Transverse colon (tissue), 4 donors: ENCODE measurements around the gene FAM187B. TPM values are rescaled to one million over a fixed set of nuclear protein-coding genes. Genes with fewer than 3 reads are reported as not detected.

Experiments
- DNase-seq: peaks from one replicate; pipeline ENCODE4 v3.0.0-alpha.2; 2019
- H3K27ac ChIP-seq, 4 donors: fragments of 200-600 bp; sonication (generic); 2 replicates each; pipeline ENCODE4 v1.5.1; 2016 to 2018; ENCODE audit warnings: inconsistent platforms in 4 of 4
- H3K27me3 ChIP-seq: fragments of 200-600 bp; sonication (generic); 2 replicates; pipeline ENCODE4 v1.5.1; 2017; ENCODE audit warnings: inconsistent platforms
- H3K36me3 ChIP-seq, 4 donors: fragments of 200-600 bp; sonication (generic); 2 replicates each; pipeline ENCODE4 v1.5.1; 2017 to 2019; ENCODE audit warnings: inconsistent platforms in 4 of 4
- H3K4me1 ChIP-seq, 4 donors: fragments of 200-600 bp; sonication (generic); 2 replicates each; pipeline ENCODE4 v1.5.1; 2017 to 2020; ENCODE audit warnings: inconsistent platforms in 4 of 4
- H3K4me3 ChIP-seq, 4 donors: fragments of 200-600 bp; sonication (generic); 1 replicate in 1 of 4; 2 replicates in 3 of 4; pipeline versions ENCODE4 v1.5.1 to v1.6.1; 2017 to 2019; ENCODE audit warnings: inconsistent platforms in 4 of 4
- H3K9me3 ChIP-seq, 2 donors: fragments of 200-600 bp; sonication (generic); 2 replicates each; pipeline ENCODE4 v1.5.1; 2017 to 2019; ENCODE audit warnings: inconsistent platforms in 2 of 2
- EP300 ChIP-seq: sonication (generic); formaldehyde crosslinking; IDR thresholded peaks from one replicate; pipeline ENCODE4 v1.6.1; 2017; ENCODE audit warnings: antibody characterized with exemption, low read depth
- POLR2A ChIP-seq: fragments of 450-650 bp; IDR thresholded peaks from one replicate; pipeline ENCODE4 v1.6.1; 2016; ENCODE audit warnings: antibody characterized with exemption, mild to moderate bottlenecking, moderate library complexity
- POLR2AphosphoS5 ChIP-seq, 3 donors: sonication (generic); formaldehyde crosslinking; IDR thresholded peaks; one replicate each; pipeline ENCODE4 v1.6.1; 2016; ENCODE audit warnings: antibody characterized with exemption in 3 of 3
- WGBS, 2 donors: methylation state at CpG; one replicate each; pipeline ENCODE4 v1.1.5; 2018; ENCODE audit warnings: low coverage in 1 of 2; 5-methylcytosine and 5-hydroxymethylcytosine counted together
- in situ Hi-C, 4 donors: fragments of 200-750 bp; cut with MboI; loops; one replicate each; pipeline versions ENCODE4 v1.15.0 to v1.15.1; 2017; ENCODE audit warnings: low sequenced_read_pairs in 3 of 4, low pct_ligation_motif_present in 1 of 4, low pct_unique_long_range_greater_than_20kb in 1 of 4
- intact Hi-C: fragments of 100-400 bp; cut with DNase I; formaldehyde crosslinking; loops from one replicate; pipeline ENCODE4 v1.15.1; 2023; ENCODE audit warnings: low total_unique reads
- total RNA-seq, 4 donors: library from RNA; depleted of rRNA; stranded (reverse); fragments of >200 nt; gene quantifications; one replicate each; pipeline ENCODE4 v1.1.0, GENCODE V29; 2016
- TF ChIP-seq, protein P1 (sequence below), 5 experiments: fragments of 200-600 bp in 3 of 5; fragments of 450-650 bp in 2 of 5; sonication (generic) in 3 of 5; IDR thresholded peaks; 1 replicate in 2 of 5; 2 replicates in 3 of 5; pipeline ENCODE4 v1.5.1; 2016 to 2017; ENCODE audit warnings: antibody characterized with exemption in 5 of 5, inconsistent platforms in 3 of 5, mild to moderate bottlenecking in 2 of 5, moderate library complexity in 1 of 5

Gene FAM187B
- total RNA-seq, 4 donors from 2014 or later = not detected

DNA sequence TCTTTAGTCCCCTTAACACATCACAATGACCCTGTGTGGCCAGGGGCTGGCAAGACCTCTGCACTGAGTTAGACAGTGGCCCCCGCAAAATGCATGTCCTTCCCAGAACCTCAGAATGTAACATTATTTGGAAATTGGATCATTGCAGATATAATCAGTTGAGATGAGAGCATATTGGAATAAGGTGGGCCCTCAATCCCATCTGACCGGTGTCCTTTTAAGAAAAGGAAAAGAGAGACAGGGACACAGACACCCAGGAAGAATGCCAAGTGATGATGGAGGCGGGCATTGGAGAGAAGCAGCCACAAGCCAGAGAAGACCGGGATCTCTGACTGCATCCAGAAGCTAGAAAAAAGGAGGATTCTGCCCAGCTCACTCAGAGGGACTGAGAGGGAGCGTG is 1.8 kb downstream of the FAM187B start:
- intact Hi-C loops (no loop called here), in situ Hi-C loops (no loop called here)
- H3K27me3 ChIP-seq = no peaks in the 10 kb centered on the region
- peaks cover 0 to 7% (median 2%) of the 10 kb centered on the region in 4 donors for H3K4me1 ChIP-seq
- TF ChIP-seq EP300 = no peak
- TF ChIP-seq, protein P1, sequence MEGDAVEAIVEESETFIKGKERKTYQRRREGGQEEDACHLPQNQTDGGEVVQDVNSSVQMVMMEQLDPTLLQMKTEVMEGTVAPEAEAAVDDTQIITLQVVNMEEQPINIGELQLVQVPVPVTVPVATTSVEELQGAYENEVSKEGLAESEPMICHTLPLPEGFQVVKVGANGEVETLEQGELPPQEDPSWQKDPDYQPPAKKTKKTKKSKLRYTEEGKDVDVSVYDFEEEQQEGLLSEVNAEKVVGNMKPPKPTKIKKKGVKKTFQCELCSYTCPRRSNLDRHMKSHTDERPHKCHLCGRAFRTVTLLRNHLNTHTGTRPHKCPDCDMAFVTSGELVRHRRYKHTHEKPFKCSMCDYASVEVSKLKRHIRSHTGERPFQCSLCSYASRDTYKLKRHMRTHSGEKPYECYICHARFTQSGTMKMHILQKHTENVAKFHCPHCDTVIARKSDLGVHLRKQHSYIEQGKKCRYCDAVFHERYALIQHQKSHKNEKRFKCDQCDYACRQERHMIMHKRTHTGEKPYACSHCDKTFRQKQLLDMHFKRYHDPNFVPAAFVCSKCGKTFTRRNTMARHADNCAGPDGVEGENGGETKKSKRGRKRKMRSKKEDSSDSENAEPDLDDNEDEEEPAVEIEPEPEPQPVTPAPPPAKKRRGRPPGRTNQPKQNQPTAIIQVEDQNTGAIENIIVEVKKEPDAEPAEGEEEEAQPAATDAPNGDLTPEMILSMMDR (IDR thresholded peaks at IDR 0.05) = no peak
- TF ChIP-seq POLR2AphosphoS5 (IDR thresholded peaks at IDR 0.05) = no peak
- TF ChIP-seq POLR2A = no peak
- 85 to 95% methylated on average over 3 to 5 of the region's 5 CpGs for whole genome bisulfite sequencing, 2 donors
- no peak overlapping the region for H3K4me3 ChIP-seq
- no peak overlapping the region for H3K27ac ChIP-seq
- no peaks in the 10 kb centered on the region for H3K9me3 ChIP-seq
- H3K36me3 ChIP-seq = no peaks in the 10 kb centered on the region
- no peak for DNase-seq

DNA sequence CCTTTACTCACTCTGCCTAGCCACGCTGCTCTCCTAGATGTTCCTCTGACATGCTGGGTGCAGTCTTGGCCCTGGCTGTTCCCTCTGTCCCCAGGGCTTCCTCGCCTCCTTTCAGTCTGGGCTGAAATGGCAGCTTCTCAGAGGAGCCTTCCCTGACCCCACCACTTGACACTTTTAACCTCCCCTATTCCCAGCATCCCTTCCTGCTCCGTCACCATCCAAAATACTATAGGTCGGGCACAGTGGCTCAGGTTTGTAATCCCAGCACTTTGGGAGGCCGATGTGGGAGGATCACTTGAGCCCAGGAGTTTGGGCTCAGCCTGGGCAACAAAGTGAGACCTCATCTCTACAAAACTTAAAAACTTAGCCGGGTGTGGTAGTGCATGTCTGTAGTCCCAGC is 2.6 kb downstream of the FAM187B start:
- Histone ChIP-seq H3K27ac (no peak overlapping the region), H3K27me3 (no peaks in the 10 kb centered on the region), H3K4me1 (peaks cover 0 to 7% (median 2%) of the 10 kb centered on the region in 4 donors), H3K36me3 (no peaks in the 10 kb centered on the region), H3K9me3 (no peaks in the 10 kb centered on the region), H3K4me3 (no peak overlapping the region)
- intact Hi-C loops = no loop called here
- DNase-seq = no peak
- in situ Hi-C loops = no loop called here
- TF ChIP-seq, protein P1 (IDR thresholded peaks at IDR 0.05) = no peak
- TF ChIP-seq EP300 (no peak), POLR2A (no peak), POLR2AphosphoS5 (IDR thresholded peaks at IDR 0.05) (no peak)
- 84 to 93% methylated on average over 2 to 6 of the region's 6 CpGs for WGBS, 2 donors

DNA sequence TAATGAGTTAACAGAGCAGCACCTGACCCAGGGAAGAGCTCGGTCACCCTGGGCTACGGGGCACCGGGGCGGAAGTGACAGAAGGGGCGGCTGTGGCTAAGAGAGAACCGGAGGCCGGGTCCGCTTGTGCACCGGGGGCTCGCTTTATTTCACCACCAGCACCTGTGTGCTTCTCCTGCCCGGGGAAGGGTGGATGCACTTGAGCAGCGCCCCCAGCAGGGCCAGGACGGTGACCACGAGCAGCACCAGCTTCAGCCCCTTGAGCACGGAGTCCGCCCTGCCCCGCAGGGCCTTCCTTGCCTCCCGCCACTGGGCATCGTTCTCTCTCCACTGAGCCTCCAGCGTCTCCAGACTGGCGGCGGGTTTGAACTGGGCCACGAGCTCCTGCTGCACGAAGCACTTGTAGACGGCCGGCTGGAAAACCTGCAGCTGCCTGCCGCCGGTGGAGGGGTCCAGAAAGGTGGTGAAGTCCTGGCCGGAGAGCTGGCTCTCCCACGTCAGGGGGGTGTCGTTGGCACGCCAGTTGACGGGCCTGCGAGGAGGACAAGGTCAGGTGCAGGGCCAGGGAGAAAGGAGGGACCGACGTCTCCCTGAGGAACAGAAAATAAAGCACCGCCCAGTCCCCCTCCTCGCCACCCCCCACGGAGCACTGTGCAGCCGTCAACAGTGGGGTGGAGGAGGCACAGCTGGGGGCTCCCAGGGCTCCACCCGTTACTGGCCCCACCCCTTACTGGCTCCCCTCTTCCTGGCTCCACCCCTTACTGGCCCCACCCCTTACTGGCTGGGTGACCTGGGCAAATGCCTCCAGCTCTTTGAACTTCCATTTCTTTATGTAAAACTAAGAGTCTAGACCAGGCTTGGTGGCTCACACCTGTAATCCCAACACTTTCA is 3.6 kb downstream of the FAM187B start:
- in situ Hi-C loops (no loop called here), intact Hi-C loops (no loop called here)
- Histone ChIP-seq H3K27me3 (no peaks in the 10 kb centered on the region), H3K36me3 (no peaks in the 10 kb centered on the region), H3K4me3 (no peak overlapping the region), H3K27ac (no peak overlapping the region), H3K9me3 (no peaks in the 10 kb centered on the region), H3K4me1 (peaks cover 0 to 7% (median 2%) of the 10 kb centered on the region in 4 donors)
- peak; percentile 57 for DNase-seq
- TF ChIP-seq EP300 (no peak), POLR2A (no peak), POLR2AphosphoS5 (IDR thresholded peaks at IDR 0.05) (no peak)
- TF ChIP-seq, protein P1 (IDR thresholded peaks at IDR 0.05) = no peak
- WGBS, 2 donors = 68% methylated on average over 41 of the region's 41 CpGs; no CpG with 5 or more reads in 1 of the 2 donors

DNA sequence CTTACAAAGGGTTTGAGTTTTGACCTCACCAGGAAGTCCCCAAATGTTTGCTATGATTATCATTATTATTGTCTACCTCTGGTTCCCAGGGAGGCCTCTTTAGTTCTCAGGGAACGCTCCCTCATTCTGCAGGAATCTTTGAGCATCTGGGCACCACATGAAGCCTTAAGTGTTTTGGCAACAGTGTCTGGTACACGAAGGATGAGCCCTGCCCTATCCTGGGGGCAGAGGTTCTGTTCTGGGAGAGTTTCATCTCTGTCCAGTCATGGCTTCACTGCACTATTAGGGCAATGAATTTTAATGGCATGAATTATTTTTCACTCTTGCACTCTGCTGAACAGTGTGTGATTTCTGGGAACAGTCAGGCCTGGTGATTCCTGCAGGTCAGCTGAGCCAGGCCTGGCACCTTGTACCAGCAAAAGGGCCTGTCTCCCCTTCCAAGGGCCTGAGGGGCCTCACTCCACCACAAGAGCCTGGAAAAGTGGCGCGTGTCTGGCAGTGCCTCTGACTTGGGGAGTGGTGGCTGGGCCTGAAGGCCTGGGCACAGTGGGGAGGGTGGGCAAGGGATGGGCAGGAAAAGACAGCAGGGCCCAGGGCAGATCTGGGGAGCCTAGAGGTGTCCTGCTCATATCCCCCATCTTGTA is 4.6 kb downstream of the FAM187B start:
- peaks cover 0 to 7% (median 2%) of the 10 kb centered on the region in 4 donors for H3K4me1 ChIP-seq
- TF ChIP-seq EP300 = no peak
- TF ChIP-seq, protein P1 (IDR thresholded peaks at IDR 0.05) = no peak
- TF ChIP-seq POLR2AphosphoS5 (IDR thresholded peaks at IDR 0.05) = no peak
- no peak for TF ChIP-seq POLR2A
- no peak overlapping the region for H3K27ac ChIP-seq
- no peaks in the 10 kb centered on the region for H3K9me3 ChIP-seq
- intact Hi-C loops = no loop called here
- WGBS, 2 donors = 76% methylated on average over 4 of the region's 4 CpGs; no CpG with 5 or more reads in 1 of the 2 donors
- no peak overlapping the region for H3K4me3 ChIP-seq
- H3K27me3 ChIP-seq = no peaks in the 10 kb centered on the region
- in situ Hi-C loops = no loop called here
- no peak for DNase-seq
- H3K36me3 ChIP-seq = no peaks in the 10 kb centered on the region
